Gastrocnemius medialis (tissue), 4 donors: ENCODE measurements around the gene KANTR.

ENCODE experiments used
- CTCF ChIP-seq, 5 experiments: fragments of 450-650 bp in 3 of 5; fragments of 200-600 bp in 2 of 5; sonication (generic) in 2 of 5; IDR thresholded peaks in 4 of 5; conservative IDR thresholded peaks in 1 of 5; 1 replicate in 4 of 5; 2 replicates in 1 of 5; pipeline ENCODE4 v1.5.1; 2016 to 2019; ENCODE audit warnings: antibody characterized with exemption in 5 of 5, mild to moderate bottlenecking in 3 of 5, moderate library complexity in 3 of 5
- POLR2A ChIP-seq, 2 donors: fragments of 450-650 bp; IDR thresholded peaks; one replicate each; pipeline ENCODE4 v1.6.1; 2017; ENCODE audit warnings: antibody characterized with exemption in 2 of 2, mild to moderate bottlenecking in 2 of 2, moderate library complexity in 2 of 2

GRCh38 chrX:53076671-53077070, 17.3 kb upstream of the KANTR start:
- TF ChIP-seq CTCF (IDR thresholded peaks at IDR 0.05 in 4 of 5, conservative IDR thresholded peaks at IDR 0.05 in 1 of 5) (no peak), POLR2A (IDR thresholded peaks at IDR 0.05) (no peak)
